Activated CD4-positive, alpha-beta T cell treated with anti-CD3 and anti-CD28 coated beads for 36 hours (primary cell): ENCODE data around the gene CHST15. TPM values are rescaled to one million over a fixed set of nuclear protein-coding genes. Genes with fewer than 3 reads are reported as not detected.
A peak's percentile ranks its signal among the peaks of the same experiment; 100 is the strongest.

Experiments used
- ATAC-seq: fragments of 200-7000 bp; cut with Tn5 transposase; one replicate; pipeline ENCODE4 v1.10.0; 2021; ENCODE audit warnings: mild to moderate bottlenecking, moderate library complexity
- CTCF ChIA-PET: fragments of 350-600 bp; sonication (Branson Sonifier 250); formaldehyde crosslinking; loops from one replicate; lab custom pipeline; 2021; ENCODE audit warnings: antibody characterized with exemption; lab: Charles Lee
- POLR2A ChIA-PET: fragments of 350-600 bp; sonication (Branson Sonifier 250); formaldehyde crosslinking; loops from one replicate; lab custom pipeline; 2021; ENCODE audit warnings: antibody characterized with exemption, inconsistent platforms; lab: Charles Lee
- DNase-seq: peaks from one replicate; pipeline ENCODE4 v3.0.0-alpha.2; 2020
- H3K27ac Mint-ChIP-seq: one replicate; pipeline ENCODE4 v1.8.0; 2021; ENCODE audit warnings: mixed read lengths
- H3K27me3 Mint-ChIP-seq: one replicate; pipeline ENCODE4 v1.8.0; 2021; ENCODE audit warnings: mixed read lengths
- H3K36me3 Mint-ChIP-seq: one replicate; pipeline ENCODE4 v1.8.0; 2021; ENCODE audit warnings: low read depth, mixed read lengths
- H3K4me1 Mint-ChIP-seq: one replicate; pipeline ENCODE4 v1.8.0; 2021; ENCODE audit warnings: mixed read lengths
- H3K4me3 Mint-ChIP-seq: one replicate; pipeline ENCODE4 v1.8.0; 2021; ENCODE audit warnings: mild to moderate bottlenecking, moderate library complexity, mixed read lengths
- H3K9me3 Mint-ChIP-seq: one replicate; pipeline ENCODE4 v1.8.0; 2021; ENCODE audit warnings: low read depth, mixed read lengths
- intact Hi-C, 2 experiments: fragments of 100-400 bp; cut with DNase I in 1 of 2; cut with micrococcal nuclease in 1 of 2; formaldehyde crosslinking; loops; one replicate each; pipeline versions ENCODE4 v1.14.2 to v1.15.1; 2022 to 2024; cut with DNase I, micrococcal nuclease
- total RNA-seq, 2 experiments: library from RNA; stranded (reverse); gene quantifications; one replicate each; pipeline ENCODE4 v1.2.3, GENCODE V29; 2021

Gene CHST15
- total RNA-seq, 2 experiments from 2014 or later: 0.40 to 0.43 TPM

DNA sequence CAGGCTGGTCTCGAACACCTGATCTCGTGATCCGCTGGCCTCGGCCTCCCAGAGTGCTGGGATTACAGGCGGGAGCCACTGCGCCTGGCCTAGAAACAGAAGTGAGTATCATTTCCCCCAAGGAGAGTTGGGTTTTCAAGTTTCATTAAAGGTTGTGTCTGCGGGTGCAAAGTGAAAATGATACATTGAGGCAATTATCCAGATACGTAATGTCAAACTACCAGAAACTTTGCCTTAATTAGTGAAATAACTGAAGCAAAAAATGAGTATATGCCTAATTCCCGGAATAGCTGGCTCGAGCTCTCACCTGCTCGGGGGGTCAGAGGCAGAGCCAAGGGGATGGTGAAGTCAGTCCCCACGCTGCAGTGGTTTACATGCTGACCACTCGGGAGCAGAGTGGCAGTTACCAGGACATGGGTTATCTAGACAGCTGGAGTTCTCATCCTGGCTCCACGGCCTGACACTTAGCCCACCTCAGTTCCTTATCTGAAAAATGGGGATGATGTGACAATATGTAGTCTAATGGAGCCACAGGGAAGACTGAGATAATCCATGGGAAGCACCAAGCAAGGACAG lies 25.5 kb downstream of the CHST15 start:
- Mint-ChIP-seq H3K4me3 (no peak overlapping the region), H3K36me3 (no peaks in the 10 kb centered on the region), H3K27ac (no peak overlapping the region), H3K4me1 (peaks cover 29% of the 10 kb centered on the region), H3K27me3 (peaks cover 6% of the 10 kb centered on the region), H3K9me3 (no peaks in the 10 kb centered on the region)
- intact Hi-C loops: no loop called here
- ChIA-PET CTCF (no interaction called here), POLR2A (no interaction called here)
- no peak for DNase-seq
- ATAC-seq: no peak

- no peak for DNase-seq
- Mint-ChIP-seq H3K27ac (no peak overlapping the region), H3K4me1 (peaks cover 29% of the 10 kb centered on the region), H3K9me3 (no peaks in the 10 kb centered on the region), H3K36me3 (no peaks in the 10 kb centered on the region), H3K4me3 (no peak overlapping the region), H3K27me3 (peaks cover 5% of the 10 kb centered on the region)
- no peak for ATAC-seq
- intact Hi-C loops: no loop called here
- ChIA-PET CTCF (interaction anchor here (0.5 to 1.3 kb wide), 4 partner anchors 66 to 1238 kb away, joined by 3 to 5 read pairs (median 4); no protein-coding TSS in a partner anchor), POLR2A (no interaction called here)
Measured at GRCh38 chr10:124066781-124067714, 26.4 kb downstream of the CHST15 start.

DNA sequence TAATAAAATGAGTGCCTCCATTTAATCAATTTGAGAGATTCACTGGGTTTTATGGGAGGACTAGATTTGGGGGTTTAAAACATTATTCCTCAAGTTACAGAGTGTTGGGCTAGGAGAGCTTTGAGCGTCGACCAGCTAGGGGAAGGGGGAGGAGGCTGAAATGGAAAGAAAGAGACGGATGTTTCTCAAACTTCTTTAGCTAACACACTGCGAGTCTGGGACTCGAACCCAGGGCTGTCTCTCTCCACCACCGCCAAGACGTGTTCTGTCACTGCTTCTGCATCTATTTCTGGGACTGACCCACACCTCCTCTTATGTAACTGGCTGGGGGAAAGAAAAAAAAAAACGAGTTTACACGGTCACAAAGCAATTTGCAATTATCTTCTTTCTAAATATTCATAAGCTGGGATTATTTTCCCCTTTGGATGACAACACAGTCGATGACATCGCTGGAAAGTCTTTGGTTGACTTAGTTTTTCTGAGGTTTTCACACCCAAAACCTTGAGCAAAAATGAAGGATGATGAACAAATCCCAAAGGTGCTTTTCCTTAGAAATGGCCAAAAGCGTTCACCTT lies 27.2 kb downstream of the CHST15 start:
- DNase-seq (no peak), ATAC-seq (no peak)
- Mint-ChIP-seq H3K4me1 (peaks cover 29% of the 10 kb centered on the region), H3K36me3 (no peaks in the 10 kb centered on the region), H3K27ac (no peak overlapping the region), H3K9me3 (no peaks in the 10 kb centered on the region), H3K27me3 (peaks cover 2% of the 10 kb centered on the region), H3K4me3 (no peak overlapping the region)
- POLR2A ChIA-PET: no interaction called here
- CTCF ChIA-PET: interaction anchor here (0.6 to 1.3 kb wide), 3 partner anchors 71 to 1408 kb away, joined by 3 to 5 read pairs (median 3); no protein-coding TSS in a partner anchor
- intact Hi-C loops: no loop called here

DNA sequence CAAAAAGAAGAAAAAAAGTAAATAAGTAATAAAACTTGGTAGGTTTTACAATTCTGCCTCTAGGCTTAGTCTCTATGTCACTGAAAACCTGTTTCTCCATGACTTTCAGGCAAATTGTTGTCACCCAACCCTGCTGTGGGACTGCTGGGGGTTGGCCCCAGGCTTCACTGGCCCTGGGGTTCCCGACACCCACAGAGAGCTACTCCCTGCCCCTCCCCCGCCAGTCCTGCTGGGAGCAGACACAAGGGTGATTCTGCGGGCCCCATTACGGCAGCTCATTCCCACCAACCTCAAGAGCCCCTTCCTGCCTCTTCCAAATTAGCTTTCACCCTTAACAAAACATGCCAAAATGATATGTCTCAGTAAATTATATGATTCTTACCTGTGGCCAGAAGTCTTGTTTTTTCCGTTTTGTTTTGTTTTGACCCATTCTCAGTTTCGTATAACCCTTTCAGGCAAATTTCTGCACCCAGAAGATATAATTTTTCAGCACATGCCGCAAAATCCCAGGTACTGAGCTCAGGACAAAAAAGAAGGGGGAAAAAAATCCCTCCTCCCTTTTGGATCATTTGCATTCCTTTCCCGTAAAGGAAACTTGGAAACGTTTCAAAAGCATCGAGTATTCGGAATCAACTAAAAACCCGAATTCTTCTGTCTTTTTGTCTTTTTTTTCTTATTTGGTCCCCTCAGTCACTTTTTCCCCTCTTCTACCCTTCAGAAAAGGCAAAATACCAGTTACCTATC lies 27.8 kb downstream of the CHST15 start:
- ChIA-PET CTCF (interaction anchor here (0.6 to 1.3 kb wide), 2 partner anchors 70 to 1409 kb away, joined by 3 to 5 read pairs; no protein-coding TSS in a partner anchor), POLR2A (no interaction called here)
- peaks cover 29% of the 10 kb centered on the region for H3K4me1 Mint-ChIP-seq
- H3K27me3 Mint-ChIP-seq: peaks cover 2% of the 10 kb centered on the region
- no peak for ATAC-seq
- no peaks in the 10 kb centered on the region for H3K9me3 Mint-ChIP-seq
- DNase-seq: no peak
- no peaks in the 10 kb centered on the region for H3K36me3 Mint-ChIP-seq
- H3K4me3 Mint-ChIP-seq: no peak overlapping the region
- no peak overlapping the region for H3K27ac Mint-ChIP-seq
- intact Hi-C loops: no loop called here

- intact Hi-C loops: loop anchor here in 1 of 2 experiments (1.0 kb wide), 1 partner anchor 161 kb away; no protein-coding TSS in a partner anchor
- Mint-ChIP-seq H3K27ac (peak overlapping the region; percentile 45), H3K4me1 (peaks cover 29% of the 10 kb centered on the region), H3K27me3 (peaks cover 2% of the 10 kb centered on the region), H3K4me3 (no peak overlapping the region), H3K9me3 (no peaks in the 10 kb centered on the region), H3K36me3 (no peaks in the 10 kb centered on the region)
- DNase-seq (no peak), ATAC-seq (peak; percentile 28)
- POLR2A ChIA-PET: interaction anchor here (0.6 kb wide), 1 partner anchor 26 kb away, joined by 3 read pairs; no protein-coding TSS in a partner anchor
- CTCF ChIA-PET: interaction anchor here (1.2 kb wide), 1 partner anchor 37 kb away, joined by 3 read pairs; no protein-coding TSS in a partner anchor
Measured at GRCh38 chr10:124064676-124065075, 28.7 kb downstream of the CHST15 start.

DNA sequence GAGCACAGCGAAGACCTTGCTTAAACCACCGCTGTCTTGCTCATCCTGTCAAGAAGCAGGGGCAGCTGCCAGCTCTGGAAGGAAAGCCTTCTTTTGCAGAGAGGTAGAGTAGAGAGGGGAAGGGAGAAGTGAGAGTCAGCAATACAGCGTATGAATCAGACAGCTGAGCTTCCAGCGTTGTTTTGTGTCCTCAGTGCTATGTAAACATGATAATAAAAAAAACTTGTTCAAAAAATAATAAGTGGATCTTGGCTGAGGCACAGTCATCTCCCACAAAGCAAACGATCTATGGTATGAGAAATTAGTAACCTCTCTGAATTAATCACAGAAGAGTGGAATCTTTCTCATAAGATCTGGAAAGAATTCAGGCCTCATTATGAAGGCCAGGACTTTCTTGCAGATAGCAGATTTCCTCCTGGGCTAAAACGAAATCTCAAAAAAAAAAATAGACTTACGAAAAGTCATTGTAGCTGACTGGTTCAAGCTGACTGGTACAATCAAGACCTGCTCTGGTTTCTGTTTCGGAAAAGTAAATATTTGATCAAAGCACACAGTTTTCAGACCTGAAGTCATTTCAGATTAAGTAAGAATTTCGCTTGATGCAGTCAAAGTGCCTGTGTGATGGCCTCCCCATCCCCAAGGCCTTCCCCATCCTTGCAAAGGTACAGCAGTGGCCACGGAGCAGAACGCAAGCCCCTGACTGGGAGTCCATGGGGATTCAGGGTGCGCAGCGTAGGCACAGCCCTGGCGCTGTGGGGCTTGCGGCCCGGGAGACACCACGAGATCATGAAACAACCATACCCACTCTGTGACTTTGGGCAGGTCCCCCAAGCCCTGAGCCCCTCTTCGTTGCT lies 29.4 kb downstream of the CHST15 start:
- H3K27ac Mint-ChIP-seq: peak overlapping the region; percentile 12
- ChIA-PET POLR2A (interaction anchor here (0.6 kb wide), 1 partner anchor 26 kb away, joined by 3 read pairs; no protein-coding TSS in a partner anchor), CTCF (interaction anchor here (0.6 to 1.2 kb wide), 2 partner anchors 36 to 663 kb away, joined by 3 read pairs; no protein-coding TSS in a partner anchor)
- peaks cover 29% of the 10 kb centered on the region for H3K4me1 Mint-ChIP-seq
- peaks cover 2% of the 10 kb centered on the region for H3K27me3 Mint-ChIP-seq
- DNase-seq (peak; percentile 10), ATAC-seq (peak; percentile 76)
- H3K36me3 Mint-ChIP-seq: no peaks in the 10 kb centered on the region
- intact Hi-C loops: loop anchor here in 1 of 2 experiments (1.0 kb wide), 1 partner anchor 161 kb away; no protein-coding TSS in a partner anchor
- no peaks in the 10 kb centered on the region for H3K9me3 Mint-ChIP-seq
- no peak overlapping the region for H3K4me3 Mint-ChIP-seq

DNA sequence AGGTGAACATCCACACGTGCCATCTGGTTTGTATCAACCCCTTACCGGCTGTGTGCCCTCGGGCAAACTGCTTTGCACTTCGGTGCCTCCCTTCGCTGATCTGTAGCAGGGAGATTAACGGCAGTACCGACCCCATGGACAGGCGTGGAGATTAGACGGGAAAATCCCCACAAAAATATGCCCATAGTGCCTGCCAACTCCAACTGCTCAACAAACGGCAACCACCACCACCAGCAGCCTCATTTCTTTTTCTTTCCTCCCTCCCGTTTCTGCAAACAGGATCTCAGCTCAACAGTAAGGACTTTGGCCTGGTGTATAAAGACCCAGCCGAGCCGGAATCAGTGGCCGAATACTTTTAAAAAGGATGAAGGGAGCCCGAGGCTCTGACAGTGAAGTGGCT lies 31.0 kb downstream of the CHST15 start:
- ChIA-PET CTCF (interaction anchor here (0.7 kb wide), 1 partner anchor 12 kb away, joined by 5 read pairs; no protein-coding TSS in a partner anchor), POLR2A (no interaction called here)

GRCh38 chr10:124061030-124061429 lies 32.4 kb downstream of the CHST15 start:
- Mint-ChIP-seq H3K27ac (no peak overlapping the region), H3K4me1 (peaks cover 21% of the 10 kb centered on the region), H3K27me3 (peaks cover 1% of the 10 kb centered on the region), H3K9me3 (no peaks in the 10 kb centered on the region), H3K4me3 (no peak overlapping the region), H3K36me3 (no peaks in the 10 kb centered on the region)
- CTCF ChIA-PET: no interaction called here
- ATAC-seq (no peak), DNase-seq (no peak)
- intact Hi-C loops: no loop called here
- POLR2A ChIA-PET: no interaction called here

More for the DNA sequence above, 31.0 kb downstream of the CHST15 start:
- peaks cover 2% of the 10 kb centered on the region for H3K27me3 Mint-ChIP-seq
- no peak overlapping the region for H3K4me3 Mint-ChIP-seq
- H3K9me3 Mint-ChIP-seq: no peaks in the 10 kb centered on the region
- DNase-seq: no peak
- intact Hi-C loops: no loop called here
- no peak overlapping the region for H3K27ac Mint-ChIP-seq
- no peaks in the 10 kb centered on the region for H3K36me3 Mint-ChIP-seq
- no peak for ATAC-seq
- peaks cover 29% of the 10 kb centered on the region for H3K4me1 Mint-ChIP-seq

- ChIA-PET CTCF (no interaction called here), POLR2A (no interaction called here)
- Mint-ChIP-seq H3K9me3 (no peaks in the 10 kb centered on the region), H3K4me3 (no peak overlapping the region), H3K4me1 (peaks cover 15% of the 10 kb centered on the region), H3K27ac (no peak overlapping the region), H3K36me3 (no peaks in the 10 kb centered on the region), H3K27me3 (no peaks in the 10 kb centered on the region)
- no peak for DNase-seq
- ATAC-seq: no peak
- intact Hi-C loops: no loop called here
Measured at GRCh38 chr10:124060148-124060720, 33.2 kb downstream of the CHST15 start.

DNA sequence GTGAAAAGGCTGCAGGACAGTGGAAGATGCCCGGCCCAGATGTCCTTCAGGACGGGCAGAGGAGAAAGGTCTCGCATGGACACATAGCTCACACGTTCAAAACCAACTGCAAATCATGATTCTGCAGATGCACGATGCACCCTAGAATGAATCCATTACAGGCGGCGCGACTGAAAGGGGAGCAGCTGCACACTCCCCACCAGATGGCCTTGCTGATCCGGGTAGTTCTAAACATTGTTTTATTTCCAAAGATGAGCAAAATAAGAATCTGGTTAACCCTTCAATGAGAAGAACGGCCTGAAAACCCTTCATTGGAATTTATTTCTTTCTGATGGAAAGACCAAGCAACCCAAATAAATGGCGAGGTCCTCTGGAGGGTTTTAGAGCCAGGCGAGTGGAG lies 33.8 kb downstream of the CHST15 start:
- intact Hi-C loops: no loop called here

More for the DNA sequence above, 33.8 kb downstream of the CHST15 start:
- CTCF ChIA-PET: interaction anchor here (1.1 kb wide), 1 partner anchor 65 kb away, joined by 3 read pairs; no protein-coding TSS in a partner anchor
- Mint-ChIP-seq H3K4me3 (no peak overlapping the region), H3K27ac (no peak overlapping the region), H3K27me3 (no peaks in the 10 kb centered on the region), H3K4me1 (peaks cover 12% of the 10 kb centered on the region), H3K36me3 (no peaks in the 10 kb centered on the region), H3K9me3 (no peaks in the 10 kb centered on the region)
- POLR2A ChIA-PET: no interaction called here
- ATAC-seq (no peak), DNase-seq (no peak)
